GM23338 (cell line): ENCODE data around the gene GPR55. TPM values are rescaled to one million over a fixed set of nuclear protein-coding genes. Genes with fewer than 3 reads are reported as not detected.

Experiments used
- ATAC-seq: fragments of 200-7000 bp; cut with Tn5 transposase; 3 replicates; pipeline ENCODE4 v1.9.1; 2020
- DNase-seq: peaks from one replicate; pipeline ENCODE4 v3.0.0-alpha.2; 2015; ENCODE audit warnings: low spot score
- H2AFZ ChIP-seq: fragments of 200-600 bp; sonication (generic); 2 replicates; pipeline ENCODE4 v1.8.0; 2016; ENCODE audit warnings: antibody characterized with exemption, mild to moderate bottlenecking, moderate library complexity
- H3F3A ChIP-seq: fragments of 200-600 bp; sonication (generic); replicated peaks from 2 replicates; pipeline ENCODE4 v1.8.0; 2017; ENCODE audit warnings: antibody characterized with exemption, mixed run types, low read depth
- H3K27ac ChIP-seq: fragments of 200-600 bp; sonication (generic); 2 replicates; pipeline ENCODE4 v1.6.1; 2016; ENCODE audit warnings: low read depth
- H3K27me3 ChIP-seq: fragments of 200-600 bp; sonication (generic); 2 replicates; pipeline ENCODE4 v1.8.0; 2016; ENCODE audit warnings: mild to moderate bottlenecking, mixed run types, moderate library complexity; ENCODE audit not compliant: insufficient read depth
- H3K36me3 ChIP-seq: fragments of 200-600 bp; sonication (generic); 2 replicates; pipeline ENCODE4 v1.8.0; 2016; ENCODE audit warnings: mild to moderate bottlenecking; ENCODE audit not compliant: insufficient read depth
- H3K4me1 ChIP-seq: fragments of 200-600 bp; sonication (generic); 2 replicates; pipeline ENCODE4 v1.8.0; 2016; ENCODE audit warnings: mild to moderate bottlenecking, moderate library complexity; ENCODE audit not compliant: insufficient read depth
- H3K4me2 ChIP-seq: fragments of 200-600 bp; sonication (generic); 2 replicates; pipeline ENCODE4 v1.7.1; 2017; ENCODE audit warnings: mixed run types
- H3K4me3 ChIP-seq: fragments of 200-600 bp; sonication (generic); 2 replicates; pipeline ENCODE4 v1.6.1; 2016; ENCODE audit warnings: mixed run types
- H3K79me2 ChIP-seq: fragments of 200-600 bp; sonication (generic); replicated peaks from 2 replicates; pipeline ENCODE4 v1.8.0; 2017; ENCODE audit warnings: mild to moderate bottlenecking; ENCODE audit not compliant: insufficient read depth
- H3K9me2 ChIP-seq: fragments of 200-600 bp; sonication (generic); 2 replicates; pipeline ENCODE4 v1.8.0; 2017; ENCODE audit not compliant: insufficient read depth
- H4K20me1 ChIP-seq: fragments of 200-600 bp; sonication (generic); replicated peaks from 2 replicates; pipeline ENCODE4 v1.8.0; 2017; ENCODE audit warnings: mild to moderate bottlenecking; ENCODE audit not compliant: insufficient read depth
- H3K27ac Mint-ChIP-seq: 2 replicates; pipeline ENCODE4 v1.8.0; 2020; ENCODE audit warnings: inconsistent platforms, mild to moderate bottlenecking, moderate library complexity, mixed read lengths
- H3K27me3 Mint-ChIP-seq: 3 replicates; pipeline ENCODE4 v1.8.0; 2022; ENCODE audit warnings: low read depth, mild to moderate bottlenecking, moderate library complexity, mixed read lengths, inconsistent platforms; ENCODE audit not compliant: insufficient read depth, poor library complexity
- H3K36me3 Mint-ChIP-seq: 3 replicates; pipeline ENCODE4 v1.8.0; 2021; ENCODE audit warnings: low read depth, mild to moderate bottlenecking, inconsistent platforms, moderate library complexity, mixed read lengths
- H3K4me1 Mint-ChIP-seq: 3 replicates; pipeline ENCODE4 v1.8.0; 2020; ENCODE audit warnings: mild to moderate bottlenecking, inconsistent platforms, mixed read lengths
- H3K4me3 Mint-ChIP-seq: 3 replicates; pipeline ENCODE4 v1.8.0; 2021; ENCODE audit warnings: moderate library complexity, mild to moderate bottlenecking, inconsistent platforms, mixed read lengths
- H3K9me3 Mint-ChIP-seq: 3 replicates; pipeline ENCODE4 v1.8.0; 2020; ENCODE audit warnings: moderate library complexity, mild to moderate bottlenecking, inconsistent platforms, mixed read lengths
- EZH2 ChIP-seq: fragments of 200-600 bp; sonication (generic); IDR thresholded peaks from one replicate; pipeline ENCODE4 v1.8.0; 2017; ENCODE audit warnings: antibody characterized with exemption, mild to moderate bottlenecking, low read depth; ENCODE audit not compliant: unreplicated experiment
- JUNB ChIP-seq: IDR thresholded peaks from one replicate; pipeline ENCODE4 v1.6.1; 2016; ENCODE audit warnings: antibody characterized with exemption; ENCODE audit not compliant: unreplicated experiment
- NANOG ChIP-seq: IDR thresholded peaks from 2 replicates; pipeline ENCODE4 v1.6.1; 2016; ENCODE audit warnings: antibody characterized with exemption, borderline replicate concordance
- POLR2AphosphoS5 ChIP-seq: IDR thresholded peaks from 2 replicates; pipeline ENCODE4 v1.6.1; 2016; ENCODE audit warnings: antibody characterized with exemption, low read depth
- REST ChIP-seq: IDR thresholded peaks from one replicate; pipeline ENCODE4 v1.6.1; 2018; ENCODE audit warnings: antibody characterized with exemption; ENCODE audit not compliant: unreplicated experiment
- STAT1 ChIP-seq: IDR thresholded peaks from one replicate; pipeline ENCODE4 v1.6.1; 2016; ENCODE audit warnings: antibody characterized with exemption; ENCODE audit not compliant: unreplicated experiment
- ZNF114 ChIP-seq: fragments of 250-450 bp; sonication (Bioruptor Pico); IDR thresholded peaks from 2 replicates; pipeline ENCODE4 v1.5.0; 2020; ENCODE audit warnings: mild to moderate bottlenecking, moderate library complexity
- ZNF331 ChIP-seq: fragments of 250-450 bp; sonication (Bioruptor Pico); IDR thresholded peaks from 2 replicates; pipeline ENCODE4 v1.5.0; 2020; ENCODE audit warnings: low read depth, mild to moderate bottlenecking, moderate library complexity
- polyA plus RNA-seq: library from polyadenylated mRNA; unstranded; fragments of >200 nt; fragmentation: Nextera tagmentation; extraction: Ambion mirVana; gene quantifications from 2 replicates; pipeline ENCODE4 v1.2.1, GENCODE V29; 2016
- total RNA-seq: library from RNA; depleted of rRNA; stranded (reverse); fragments of >200 nt; shearing (Covaris generic); gene quantifications from 2 replicates; pipeline ENCODE4 v1.2.3, GENCODE V29; 2014
- TF ChIP-seq, protein P1 (sequence below), 2 experiments: fragments of 200-600 bp in 1 of 2; sonication (generic) in 1 of 2; conservative IDR thresholded peaks; 2 replicates each; pipeline versions ENCODE4 v1.5.1 to v1.6.1; 2016 to 2017; ENCODE audit warnings: antibody characterized with exemption in 2 of 2, low read depth in 2 of 2, mild to moderate bottlenecking in 2 of 2, moderate library complexity in 1 of 2
- TF ChIP-seq, protein P2 (sequence below): IDR thresholded peaks from 2 replicates; pipeline ENCODE4 v1.6.1; 2016; ENCODE audit warnings: antibody characterized with exemption

Gene GPR55
- total and polyA plus RNA-seq, 2 experiments from 2014 or later, result not detected

DNA sequence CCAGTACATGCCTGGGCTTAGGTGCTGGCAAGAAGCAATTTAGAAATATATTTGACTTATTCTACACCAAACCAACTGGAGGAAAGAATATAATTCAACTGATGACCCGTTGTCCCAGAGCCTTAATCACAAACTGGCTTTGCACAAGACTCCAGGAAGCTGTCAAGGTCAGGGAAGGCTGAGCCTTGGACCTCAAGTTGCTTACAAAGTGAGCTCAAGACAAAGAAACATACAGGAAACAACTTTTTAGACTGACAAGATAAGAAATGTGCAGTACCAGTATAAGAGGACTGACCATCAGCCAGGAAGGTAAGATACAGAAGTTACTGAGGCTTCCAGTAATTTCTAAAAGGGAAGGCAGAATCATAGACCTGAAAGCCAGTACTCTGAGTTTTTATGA lies 35.0 kb upstream of the GPR55 start:
- TF ChIP-seq STAT1, result no peak
- TF ChIP-seq EZH2, result no peak
- TF ChIP-seq ZNF331, result no peak
- TF ChIP-seq, protein P1, sequence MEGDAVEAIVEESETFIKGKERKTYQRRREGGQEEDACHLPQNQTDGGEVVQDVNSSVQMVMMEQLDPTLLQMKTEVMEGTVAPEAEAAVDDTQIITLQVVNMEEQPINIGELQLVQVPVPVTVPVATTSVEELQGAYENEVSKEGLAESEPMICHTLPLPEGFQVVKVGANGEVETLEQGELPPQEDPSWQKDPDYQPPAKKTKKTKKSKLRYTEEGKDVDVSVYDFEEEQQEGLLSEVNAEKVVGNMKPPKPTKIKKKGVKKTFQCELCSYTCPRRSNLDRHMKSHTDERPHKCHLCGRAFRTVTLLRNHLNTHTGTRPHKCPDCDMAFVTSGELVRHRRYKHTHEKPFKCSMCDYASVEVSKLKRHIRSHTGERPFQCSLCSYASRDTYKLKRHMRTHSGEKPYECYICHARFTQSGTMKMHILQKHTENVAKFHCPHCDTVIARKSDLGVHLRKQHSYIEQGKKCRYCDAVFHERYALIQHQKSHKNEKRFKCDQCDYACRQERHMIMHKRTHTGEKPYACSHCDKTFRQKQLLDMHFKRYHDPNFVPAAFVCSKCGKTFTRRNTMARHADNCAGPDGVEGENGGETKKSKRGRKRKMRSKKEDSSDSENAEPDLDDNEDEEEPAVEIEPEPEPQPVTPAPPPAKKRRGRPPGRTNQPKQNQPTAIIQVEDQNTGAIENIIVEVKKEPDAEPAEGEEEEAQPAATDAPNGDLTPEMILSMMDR (conservative IDR thresholded peaks at IDR 0.05; ENCODE audit: low read depth in 2 of 2), result no peak
- no peak for TF ChIP-seq REST
- TF ChIP-seq, protein P2, sequence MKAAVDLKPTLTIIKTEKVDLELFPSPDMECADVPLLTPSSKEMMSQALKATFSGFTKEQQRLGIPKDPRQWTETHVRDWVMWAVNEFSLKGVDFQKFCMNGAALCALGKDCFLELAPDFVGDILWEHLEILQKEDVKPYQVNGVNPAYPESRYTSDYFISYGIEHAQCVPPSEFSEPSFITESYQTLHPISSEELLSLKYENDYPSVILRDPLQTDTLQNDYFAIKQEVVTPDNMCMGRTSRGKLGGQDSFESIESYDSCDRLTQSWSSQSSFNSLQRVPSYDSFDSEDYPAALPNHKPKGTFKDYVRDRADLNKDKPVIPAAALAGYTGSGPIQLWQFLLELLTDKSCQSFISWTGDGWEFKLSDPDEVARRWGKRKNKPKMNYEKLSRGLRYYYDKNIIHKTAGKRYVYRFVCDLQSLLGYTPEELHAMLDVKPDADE, result no peak
- TF ChIP-seq POLR2AphosphoS5, result no peak
- no peak for TF ChIP-seq NANOG
- no peak for TF ChIP-seq ZNF114
- TF ChIP-seq JUNB, result no peak
- Mint-ChIP-seq H3K36me3 (no peaks in the 10 kb centered on the region), H3K9me3 (peaks cover 6% of the 10 kb centered on the region; the same call in 2 of the 3 replicates), H3K4me3 (no peak overlapping the region), H3K27ac (no peak overlapping the region), H3K27me3 (peaks cover 17% of the 10 kb centered on the region), H3K4me1 (peaks cover 10% of the 10 kb centered on the region)
- Histone ChIP-seq H3K27me3 (peaks cover 20% of the 10 kb centered on the region), H3F3A (no peaks in the 10 kb centered on the region), H3K27ac (no peak overlapping the region), H3K4me3 (no peak overlapping the region), H3K9me2 (no peaks in the 10 kb centered on the region), H3K4me2 (no peak overlapping the region), H3K36me3 (no peaks in the 10 kb centered on the region), H3K4me1 (no peaks in the 10 kb centered on the region; the same call in 1 of the 2 replicates), H4K20me1 (no peaks in the 10 kb centered on the region), H2AFZ (no peak overlapping the region), H3K79me2 (no peaks in the 10 kb centered on the region)
- no peak for ATAC-seq
- DNase-seq, result no peak
